Smooth muscle cell (in vitro differentiated cells): ENCODE results near the gene UFSP2. TPM values are rescaled to one million over a fixed set of nuclear protein-coding genes. Genes with fewer than 3 reads are reported as not detected.

Experiments
- DNase-seq: peaks from one replicate; lab custom pipeline; 2025; ENCODE audit not compliant: unreplicated experiment; lab: John Stamatoyannopoulos, UW
- H2AFZ ChIP-seq: fragments of 200-600 bp; sonication (generic); 2 replicates; pipeline ENCODE4 v1.6.0; 2016; ENCODE audit warnings: antibody characterized with exemption, low read depth, mild to moderate bottlenecking
- H3F3A ChIP-seq: fragments of 200-600 bp; sonication (generic); 2 replicates; pipeline ENCODE4 v1.6.0; 2017; ENCODE audit warnings: antibody characterized with exemption, low read depth
- H3K27ac ChIP-seq: fragments of 200-600 bp; sonication (generic); 2 replicates; pipeline ENCODE4 v1.5.1; 2016; ENCODE audit warnings: low read depth, mild to moderate bottlenecking
- H3K27me3 ChIP-seq: fragments of 200-600 bp; sonication (generic); 2 replicates; pipeline ENCODE4 v1.6.1; 2016; ENCODE audit warnings: low read depth, mild to moderate bottlenecking
- H3K36me3 ChIP-seq: fragments of 200-600 bp; sonication (generic); 2 replicates; pipeline ENCODE4 v1.5.1; 2016; ENCODE audit warnings: low read depth
- H3K4me1 ChIP-seq: fragments of 200-600 bp; sonication (generic); 2 replicates; pipeline ENCODE4 v1.5.1; 2016; ENCODE audit warnings: low read depth
- H3K4me2 ChIP-seq: fragments of 200-600 bp; sonication (generic); 2 replicates; pipeline ENCODE4 v1.6.0; 2016; ENCODE audit warnings: mild to moderate bottlenecking
- H3K4me3 ChIP-seq: fragments of 200-600 bp; sonication (generic); 2 replicates; pipeline ENCODE4 v1.5.1; 2016; ENCODE audit warnings: mild to moderate bottlenecking
- H3K79me2 ChIP-seq: fragments of 200-600 bp; sonication (generic); 2 replicates; pipeline ENCODE4 v1.6.0; 2016; ENCODE audit warnings: low read depth, mild to moderate bottlenecking
- H3K9ac ChIP-seq: fragments of 200-600 bp; sonication (generic); 2 replicates; pipeline ENCODE4 v1.6.0; 2016; ENCODE audit warnings: low read depth
- H3K9me3 ChIP-seq: fragments of 200-600 bp; sonication (generic); replicated peaks from 2 replicates; pipeline ENCODE4 v1.5.1; 2016; ENCODE audit warnings: low read depth
- H4K20me1 ChIP-seq: fragments of 200-600 bp; sonication (generic); 2 replicates; pipeline ENCODE4 v1.6.0; 2016; ENCODE audit warnings: low read depth
- WGBS: methylation state at CpG from one replicate; pipeline ENCODE4 v1.1.7; 2016; ENCODE audit warnings: low lambda C conversion rate; 5-methylcytosine and 5-hydroxymethylcytosine counted together
- polyA plus RNA-seq: library from polyadenylated mRNA; unstranded; fragments of >200 nt; fragmentation: Nextera tagmentation; extraction: Ambion mirVana; gene quantifications from 2 replicates; pipeline ENCODE4 v1.2.1, GENCODE V29; 2016
- small RNA-seq: library from RNA; depleted of rRNA; stranded (forward); fragments of <200 nt; gene quantifications from one replicate; pipeline ENCODE3, GENCODE V24; 2014
- total RNA-seq: library from RNA; depleted of rRNA; stranded (reverse); fragments of >200 nt; gene quantifications from 2 replicates; pipeline ENCODE4 v1.2.3, GENCODE V29; 2014
- TF ChIP-seq, protein P1 (sequence below): fragments of 200-600 bp; sonication (generic); IDR thresholded peaks from 2 replicates; pipeline ENCODE4 v1.5.1; 2017; ENCODE audit warnings: borderline replicate concordance, mild to moderate bottlenecking, antibody characterized with exemption; ENCODE audit not compliant: insufficient read depth, poor library complexity, severe bottlenecking

UFSP2 gene
- total and polyA plus RNA-seq, 2 experiments from 2014 or later: 36.6 to 65.0 TPM

DNA sequence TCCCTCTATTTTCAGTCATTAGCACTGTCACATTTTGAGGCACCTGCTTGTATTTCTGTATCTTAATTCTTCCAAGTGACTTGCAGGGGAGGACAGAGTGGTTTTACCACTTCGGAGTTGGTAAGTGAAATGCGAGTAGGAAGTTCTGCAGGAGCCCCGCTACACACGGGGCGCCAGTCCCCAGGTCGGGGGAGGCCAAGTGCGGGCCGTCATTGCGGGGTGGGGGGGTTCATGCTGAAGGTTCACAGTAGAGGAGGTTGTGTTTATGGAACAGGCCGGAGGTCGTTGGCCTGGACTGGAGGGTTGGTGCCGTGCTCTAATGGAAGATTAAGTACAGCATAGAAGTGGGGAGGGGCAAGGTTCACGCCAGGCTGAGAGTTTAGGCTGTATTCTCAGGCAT is 74.1 kb downstream of the UFSP2 start:
- Histone ChIP-seq H3K4me2 (no peak overlapping the region), H3K9ac (no peak overlapping the region), H3K9me3 (no peaks in the 10 kb centered on the region), H3K4me1 (no peaks in the 10 kb centered on the region), H3K36me3 (no peaks in the 10 kb centered on the region), H2AFZ (no peak overlapping the region), H3F3A (no peaks in the 10 kb centered on the region), H3K79me2 (no peaks in the 10 kb centered on the region), H3K27me3 (no peaks in the 10 kb centered on the region), H3K4me3 (no peak overlapping the region), H4K20me1 (no peaks in the 10 kb centered on the region), H3K27ac (no peak overlapping the region)
- no peak for DNase-seq
- TF ChIP-seq, protein P1, sequence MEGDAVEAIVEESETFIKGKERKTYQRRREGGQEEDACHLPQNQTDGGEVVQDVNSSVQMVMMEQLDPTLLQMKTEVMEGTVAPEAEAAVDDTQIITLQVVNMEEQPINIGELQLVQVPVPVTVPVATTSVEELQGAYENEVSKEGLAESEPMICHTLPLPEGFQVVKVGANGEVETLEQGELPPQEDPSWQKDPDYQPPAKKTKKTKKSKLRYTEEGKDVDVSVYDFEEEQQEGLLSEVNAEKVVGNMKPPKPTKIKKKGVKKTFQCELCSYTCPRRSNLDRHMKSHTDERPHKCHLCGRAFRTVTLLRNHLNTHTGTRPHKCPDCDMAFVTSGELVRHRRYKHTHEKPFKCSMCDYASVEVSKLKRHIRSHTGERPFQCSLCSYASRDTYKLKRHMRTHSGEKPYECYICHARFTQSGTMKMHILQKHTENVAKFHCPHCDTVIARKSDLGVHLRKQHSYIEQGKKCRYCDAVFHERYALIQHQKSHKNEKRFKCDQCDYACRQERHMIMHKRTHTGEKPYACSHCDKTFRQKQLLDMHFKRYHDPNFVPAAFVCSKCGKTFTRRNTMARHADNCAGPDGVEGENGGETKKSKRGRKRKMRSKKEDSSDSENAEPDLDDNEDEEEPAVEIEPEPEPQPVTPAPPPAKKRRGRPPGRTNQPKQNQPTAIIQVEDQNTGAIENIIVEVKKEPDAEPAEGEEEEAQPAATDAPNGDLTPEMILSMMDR: no peak
- 92% methylated on average over 13 of the region's 13 CpGs for WGBS

Small RNA genes within 50 kb of the gene (small RNA-seq; reads per million reads assigned to genes)
- not detected for gene RF00019

Other genes with a start within 250 kb of the UFSP2 start
- gene CFAP97, start 222.0 kb downstream of the UFSP2 start, total RNA-seq: 19.0 and 28.2 TPM in 2 replicates
- gene CFAP97, start 222.0 kb downstream of the UFSP2 start, polyA plus RNA-seq: 11.4 and 15.7 TPM in 2 replicates
- gene SNX25, start 216.4 kb downstream of the UFSP2 start, total RNA-seq: 23.6 and 25.5 TPM in 2 replicates
- 12.3 and 16.1 TPM in 2 replicates for gene SNX25, start 216.4 kb downstream of the UFSP2 start, polyA plus RNA-seq
- 1.4 and 2.4 TPM in 2 replicates for gene LRP2BP, start 30.0 kb downstream of the UFSP2 start, total RNA-seq
- 0.48 and 1.3 TPM in 2 replicates for gene LRP2BP, start 30.0 kb downstream of the UFSP2 start, polyA plus RNA-seq
- gene ANKRD37, start 29.1 kb downstream of the UFSP2 start, total RNA-seq: 10.4 and 17.9 TPM in 2 replicates
- 15.5 and 19.8 TPM in 2 replicates for gene ANKRD37, start 29.1 kb downstream of the UFSP2 start, polyA plus RNA-seq
- gene CCDC110, start 45.8 kb upstream of the UFSP2 start, total RNA-seq: 2.5 and 9.9 TPM in 2 replicates
- 0.92 and 2.3 TPM in 2 replicates for gene CCDC110, start 45.8 kb upstream of the UFSP2 start, polyA plus RNA-seq
- gene PDLIM3, start 109.5 kb upstream of the UFSP2 start, total RNA-seq: 691 and 781 TPM in 2 replicates
- gene PDLIM3, start 109.5 kb upstream of the UFSP2 start, polyA plus RNA-seq: 309 and 356 TPM in 2 replicates